ENCODE data around the gene CASP7.

The CASP7 gene

DNA sequence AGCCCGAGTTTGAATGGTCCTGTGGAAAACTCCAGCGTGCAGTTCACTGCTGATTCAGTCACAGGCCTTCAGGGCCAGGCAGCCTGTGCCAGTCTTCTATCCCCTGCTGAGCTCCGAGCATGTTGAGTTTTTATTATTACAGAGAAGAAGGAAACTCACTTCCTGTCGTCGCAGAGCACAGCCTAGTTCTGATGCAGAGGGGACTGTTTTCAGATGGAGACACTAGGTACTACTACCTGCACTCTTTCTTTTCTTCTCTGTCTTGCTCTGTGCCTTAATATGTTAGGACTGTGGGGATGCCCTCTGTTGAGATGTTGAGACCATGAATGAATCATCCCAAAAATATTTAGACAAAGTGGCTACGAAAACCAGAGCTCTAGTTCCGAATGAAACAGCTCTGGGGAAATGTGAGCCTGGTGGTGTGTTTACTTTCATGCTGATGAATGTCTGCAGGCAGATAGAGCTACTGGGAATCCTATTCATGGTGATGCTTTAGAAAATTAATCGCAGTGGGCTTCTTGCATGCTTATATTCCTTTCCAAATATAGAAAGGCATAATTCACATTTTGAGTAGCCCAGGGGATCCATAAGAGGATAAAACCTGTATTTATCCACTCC is 29.6 kb downstream of the CASP7 start:
- intact Hi-C loops (cut with DNase I): loop anchor here (5.0 kb wide), 2 partner anchors 88 to 393 kb away; no protein-coding TSS in a partner anchor
- DNase-seq: peak in 2 of 10 donors; percentile 15 to 17

- intact Hi-C loops (cut with DNase I): no loop called here
Observed at GRCh38 chr10:113711142-113711541, 31.4 kb downstream of the CASP7 start.

GRCh38 chr10:113712024-113712423 is 32.3 kb downstream of the CASP7 start:
- no peak for DNase-seq
- intact Hi-C loops (cut with DNase I): no loop called here

More at GRCh38 chr10:113711142-113711541, 31.4 kb downstream of the CASP7 start:
- no peak for DNase-seq

GRCh38 chr10:113712755-113713639 is 33.3 kb downstream of the CASP7 start:
- intact Hi-C loops (cut with DNase I): no loop called here
- no peak for DNase-seq

DNA sequence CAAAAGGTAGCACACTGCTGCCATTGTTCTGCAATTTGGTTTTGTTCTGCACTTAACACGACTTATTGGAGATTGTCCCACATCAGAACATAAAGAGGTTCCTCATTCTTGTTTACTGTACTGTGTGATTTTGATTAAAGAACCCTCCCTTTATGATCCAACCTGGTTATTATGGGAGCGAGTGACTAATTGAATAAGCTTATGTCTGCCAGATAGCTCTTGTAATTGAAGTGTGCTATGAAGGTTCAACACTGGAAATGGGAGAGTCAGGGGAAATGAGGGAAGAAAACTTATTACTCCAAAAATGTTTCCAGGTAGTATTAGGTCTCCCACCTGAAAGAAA is 33.9 kb downstream of the CASP7 start:
- intact Hi-C loops (cut with DNase I): no loop called here
- no peak for DNase-seq

GRCh38 chr10:113716109-113716910 is 36.6 kb downstream of the CASP7 start:
- intact Hi-C loops (cut with DNase I): no loop called here
- DNase-seq: no peak

- no peak for DNase-seq
- intact Hi-C loops (cut with DNase I): no loop called here
Observed at GRCh38 chr10:113718969-113719822, 39.5 kb downstream of the CASP7 start.

- intact Hi-C loops (cut with DNase I): no loop called here
- DNase-seq: no peak
Observed at GRCh38 chr10:113720386-113720785, 40.7 kb downstream of the CASP7 start.

DNA sequence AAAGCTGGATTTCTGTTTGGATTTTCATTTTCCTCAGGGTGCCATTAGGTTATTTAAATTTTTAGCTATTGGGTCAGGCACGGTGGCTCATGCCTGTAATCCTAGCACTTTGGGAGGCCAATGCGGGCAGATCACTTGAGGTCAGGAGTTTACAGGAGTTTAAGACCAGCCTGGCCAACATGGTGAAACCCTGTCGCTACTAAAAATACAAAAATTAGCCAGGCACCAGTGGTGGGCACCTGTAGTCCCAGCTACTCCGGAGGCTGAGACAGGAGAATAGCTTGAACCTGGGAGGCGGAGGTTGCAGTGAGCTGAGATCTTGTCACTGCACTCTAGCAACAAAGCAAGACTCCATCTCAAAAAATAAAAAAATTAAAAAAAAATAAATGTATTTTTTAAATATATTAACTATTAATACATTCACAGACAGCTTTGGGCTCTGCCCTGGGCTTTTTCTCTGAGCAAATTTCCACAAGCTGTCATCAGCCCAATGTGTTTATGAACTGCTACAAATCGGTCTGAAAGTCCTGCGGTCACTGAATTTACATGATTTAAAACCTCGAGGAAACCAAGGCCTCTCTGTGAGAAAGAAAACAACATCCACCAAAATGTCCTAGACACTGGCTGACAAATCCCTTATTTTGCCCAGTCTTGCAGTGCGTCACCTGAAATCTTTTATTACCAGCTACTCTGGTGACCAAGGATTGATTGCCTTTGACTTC is 52.6 kb downstream of the CASP7 start:
- no peak for DNase-seq
- intact Hi-C loops (cut with DNase I): no loop called here

DNA sequence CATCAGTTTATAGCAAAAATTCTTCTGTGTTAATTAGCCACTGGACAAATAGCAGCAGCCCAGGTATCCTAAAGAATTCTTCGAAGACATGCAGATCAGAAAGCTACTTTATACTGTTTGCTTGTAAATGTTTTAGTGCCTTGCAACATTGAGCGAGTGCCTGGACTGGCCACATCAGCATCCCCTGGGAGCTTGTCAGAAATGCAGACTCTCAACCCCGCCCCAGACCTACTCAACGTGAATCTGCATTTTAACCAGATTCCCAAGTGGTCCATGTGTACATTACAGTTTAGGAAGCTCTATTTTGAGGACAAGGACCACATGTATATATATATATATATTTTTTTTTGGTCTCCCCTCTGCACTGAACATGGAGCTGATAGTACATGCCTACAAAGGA is 53.3 kb downstream of the CASP7 start:
- intact Hi-C loops (cut with DNase I): no loop called here
- no peak for DNase-seq

DNA sequence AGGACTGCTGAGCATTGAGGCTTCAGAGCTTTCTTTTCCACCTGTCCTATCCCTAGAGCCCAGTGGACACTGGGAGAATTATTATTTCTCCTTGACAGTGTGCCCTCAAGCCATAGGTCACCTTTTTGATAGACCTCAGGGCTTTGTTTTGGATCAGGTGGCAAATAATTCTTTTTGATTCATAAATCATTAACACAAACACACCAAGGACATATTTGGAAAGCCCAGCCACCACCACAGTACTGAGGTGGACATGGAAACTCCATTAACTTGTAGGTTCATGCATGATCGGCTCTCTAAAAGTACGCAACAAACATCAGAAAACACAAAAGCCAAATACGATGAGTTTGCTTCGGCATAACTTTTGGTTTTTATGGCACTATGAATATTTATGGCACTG is 53.9 kb downstream of the CASP7 start:
- intact Hi-C loops (cut with DNase I): no loop called here

DNA sequence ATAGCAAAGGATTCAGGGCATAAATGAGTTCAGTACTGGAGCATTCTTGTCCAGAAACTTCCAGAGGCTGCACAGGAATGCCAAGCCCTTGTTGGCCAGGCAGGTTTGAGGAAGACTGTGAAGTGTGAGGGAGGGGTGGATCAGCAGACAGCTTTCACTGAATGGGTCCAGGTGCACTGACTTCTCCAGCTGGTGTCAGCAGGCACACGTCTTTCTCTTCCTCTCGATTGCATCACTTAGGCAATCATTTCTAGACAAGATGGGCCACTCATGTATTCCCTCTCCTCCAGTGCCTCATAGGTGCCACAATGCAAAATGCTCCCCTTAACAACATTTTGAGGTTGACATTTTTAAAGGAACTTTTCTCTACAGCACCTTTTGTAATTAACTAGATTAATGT is 56.2 kb downstream of the CASP7 start:
- DNase-seq: no peak
- intact Hi-C loops (cut with DNase I): no loop called here

More for the DNA sequence above, 53.9 kb downstream of the CASP7 start:
- DNase-seq: no peak

DNA sequence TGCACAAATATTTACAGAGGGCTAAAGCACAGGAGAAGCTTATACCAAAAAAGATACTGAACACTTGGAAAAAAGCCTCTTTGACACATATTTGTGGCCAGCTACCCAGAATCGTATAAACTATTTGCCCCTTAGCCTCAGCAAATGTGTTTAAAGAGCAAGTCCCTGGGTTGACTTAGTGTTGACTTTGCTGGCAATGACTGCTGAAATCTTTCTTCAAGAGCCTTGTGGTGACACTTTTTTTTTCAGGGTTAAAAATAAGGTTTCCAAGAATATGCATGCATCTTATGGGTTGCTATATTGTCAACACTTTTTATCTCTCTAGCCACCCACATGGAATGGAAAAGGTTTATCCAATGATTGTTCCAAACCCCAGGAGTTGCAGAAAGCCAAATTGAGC is 56.9 kb downstream of the CASP7 start:
- no peak for DNase-seq
- intact Hi-C loops (cut with DNase I): no loop called here

DNA sequence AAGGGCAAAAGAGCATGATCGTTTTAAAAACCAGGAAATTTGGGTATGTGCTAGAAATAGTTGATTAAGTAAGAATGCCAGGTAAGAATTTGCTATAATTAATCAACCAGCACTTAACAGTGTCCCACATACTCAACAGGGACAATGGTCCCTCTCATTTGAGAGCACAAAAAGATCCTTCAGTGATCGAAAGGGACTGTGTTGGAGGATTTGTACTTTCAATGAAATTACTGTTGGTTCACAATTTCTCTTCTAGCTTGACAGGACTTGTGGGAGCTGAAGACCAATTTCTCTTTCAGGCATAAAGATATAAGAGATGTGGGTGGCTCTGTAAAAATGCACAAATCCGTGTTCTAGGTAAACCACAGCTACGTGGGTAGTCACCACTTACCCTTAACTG is 59.3 kb downstream of the CASP7 start:
- intact Hi-C loops (cut with DNase I): no loop called here
- no peak for DNase-seq

GRCh38 chr10:113739577-113739976 is 59.9 kb downstream of the CASP7 start:
- intact Hi-C loops (cut with DNase I): no loop called here
- peak in 1 of 10 donors; percentile 9 for DNase-seq

GRCh38 chr10:113740850-113741249 is 61.1 kb downstream of the CASP7 start:
- no peak for DNase-seq
- intact Hi-C loops (cut with DNase I): no loop called here

DNA sequence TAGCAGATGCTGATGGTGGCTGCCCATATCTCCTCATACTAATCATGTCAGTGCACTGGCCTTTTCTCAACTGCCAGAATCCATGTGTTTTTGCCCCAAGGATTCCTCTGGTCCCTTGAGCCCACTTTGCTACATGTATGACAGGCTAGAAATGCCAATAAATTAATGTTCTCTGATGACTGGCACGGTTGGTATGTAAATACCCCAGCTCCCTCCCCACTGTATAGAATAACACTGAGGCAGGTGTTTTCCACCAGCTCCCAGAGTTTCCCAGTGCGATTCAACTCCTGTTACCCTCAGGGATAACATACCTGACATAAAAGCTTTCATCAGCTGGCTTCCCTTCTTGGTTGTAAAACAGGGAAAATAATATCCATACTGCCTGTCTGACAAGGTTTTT is 62.8 kb downstream of the CASP7 start:
- DNase-seq: no peak
- intact Hi-C loops (cut with DNase I): no loop called here

DNA sequence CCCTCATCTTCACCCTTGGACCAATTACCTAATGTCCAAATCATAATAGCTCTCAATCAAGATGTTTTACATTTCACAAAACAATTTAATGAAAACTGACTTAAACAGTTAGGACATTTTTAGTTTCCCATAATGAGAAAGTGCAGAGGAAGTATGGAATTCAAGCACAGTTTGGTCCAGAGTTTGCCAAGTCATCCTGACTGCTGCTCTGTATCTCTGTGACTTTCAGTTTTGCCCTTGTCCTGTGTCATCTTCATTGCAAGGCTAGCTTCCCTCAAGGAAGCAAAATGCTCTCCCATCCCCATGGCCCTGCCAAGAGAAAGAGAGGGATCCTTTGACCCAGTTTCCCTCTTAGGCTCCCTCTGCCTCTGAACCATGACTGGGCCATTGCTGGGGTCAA is 63.9 kb downstream of the CASP7 start:
- DNase-seq: no peak
- intact Hi-C loops (cut with DNase I): no loop called here

DNA sequence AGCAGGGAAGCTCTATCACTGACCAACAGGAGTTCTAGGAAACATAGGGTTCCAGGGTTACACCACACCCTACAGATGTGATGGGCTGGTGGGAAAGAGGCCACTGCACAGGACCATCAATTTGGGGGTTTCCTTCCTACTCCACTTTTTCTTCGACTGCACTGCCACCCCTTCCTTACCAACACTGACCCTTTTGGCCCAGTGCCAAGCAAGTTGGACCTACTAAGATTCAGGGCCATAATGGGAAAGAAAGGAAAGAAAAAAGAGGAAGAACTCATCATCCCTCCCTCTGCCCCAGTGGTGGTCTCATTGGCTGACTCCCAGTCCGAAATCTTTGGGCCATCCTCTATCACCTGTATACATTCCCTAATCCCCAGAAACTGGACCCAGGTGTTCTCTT is 65.7 kb downstream of the CASP7 start:
- DNase-seq: no peak
- intact Hi-C loops (cut with DNase I): no loop called here
